CD4-positive, alpha-beta T cell treated with Interleukin-1 beta for 1 hour (primary cell): ENCODE data around the gene ARHGAP40.
"Not testable (repeated sequence)": the region's sequence is repeated elsewhere in the genome, so short reads cannot be mapped to it uniquely, and the experiment has no call there.

Source experiments
- DNase-seq, 2 donors: peaks; one replicate each; pipeline ENCODE4 v3.0.0-alpha.2; 2020 to 2022

Gene ARHGAP40

GRCh38 chr20:38589351-38589750, 12.3 kb upstream of the ARHGAP40 start:
- no peak for DNase-seq

DNA sequence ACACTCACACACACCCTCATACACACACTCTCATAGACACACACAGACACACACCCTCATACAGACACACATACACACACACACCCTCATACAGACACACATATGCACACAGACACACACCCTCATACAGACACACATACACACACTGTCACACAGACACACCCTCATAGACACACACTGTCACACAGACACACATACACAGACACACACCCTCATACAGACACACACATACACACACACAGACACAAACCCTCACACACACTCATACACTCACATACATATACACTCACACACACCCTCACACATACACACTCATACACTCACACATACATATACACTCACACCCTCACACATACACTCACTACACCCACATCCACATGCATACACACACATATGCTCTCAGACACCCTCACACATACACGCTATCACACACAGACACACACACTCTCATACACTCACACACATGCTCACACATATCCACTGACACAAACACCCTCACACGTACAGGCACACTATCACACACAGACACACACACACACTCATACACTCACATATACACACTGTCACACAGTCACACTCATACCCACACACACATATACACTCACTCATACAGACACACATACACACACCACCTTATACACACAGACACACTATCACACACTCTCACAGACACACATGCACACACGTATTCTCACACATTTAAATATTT, 11.5 kb upstream of the ARHGAP40 start:
- no peak for DNase-seq

DNA sequence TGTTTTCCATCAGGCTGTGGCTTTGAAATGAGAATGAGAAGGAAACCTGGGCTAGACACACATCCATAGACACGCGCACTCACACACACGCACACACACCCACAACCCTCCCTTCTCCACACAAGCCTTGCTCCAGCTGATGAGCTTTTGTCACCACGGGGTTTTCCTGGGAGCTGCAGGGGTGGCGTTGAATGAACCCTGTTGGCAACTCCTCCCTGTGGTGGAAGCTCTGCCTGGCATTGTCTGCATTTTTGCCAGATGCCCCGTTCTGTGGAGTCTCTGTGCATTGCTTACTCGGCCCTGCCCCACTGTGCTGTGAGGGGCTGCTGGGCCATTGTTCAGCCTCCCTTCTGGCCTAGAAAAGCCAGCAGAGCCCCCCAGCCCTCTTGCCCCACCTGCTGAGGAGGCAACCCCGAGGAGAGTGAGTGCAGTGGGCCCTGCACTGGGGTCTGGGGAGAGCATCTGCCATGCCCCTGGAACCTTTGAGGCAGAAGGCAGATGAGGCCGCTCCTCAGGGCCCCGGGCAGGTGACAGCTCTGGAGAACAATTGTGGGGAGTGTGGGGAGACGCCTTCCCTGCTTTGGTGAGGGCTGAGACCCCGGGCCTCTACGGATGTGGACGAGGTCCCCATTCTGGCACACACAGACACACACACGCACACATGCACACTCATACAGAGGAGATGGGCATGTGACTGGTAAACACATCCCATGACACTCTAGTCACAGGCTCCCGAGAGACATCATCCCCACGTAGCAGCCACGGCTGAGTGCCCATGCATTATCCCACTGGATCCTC, 10.7 kb upstream of the ARHGAP40 start:
- DNase-seq: no peak

DNA sequence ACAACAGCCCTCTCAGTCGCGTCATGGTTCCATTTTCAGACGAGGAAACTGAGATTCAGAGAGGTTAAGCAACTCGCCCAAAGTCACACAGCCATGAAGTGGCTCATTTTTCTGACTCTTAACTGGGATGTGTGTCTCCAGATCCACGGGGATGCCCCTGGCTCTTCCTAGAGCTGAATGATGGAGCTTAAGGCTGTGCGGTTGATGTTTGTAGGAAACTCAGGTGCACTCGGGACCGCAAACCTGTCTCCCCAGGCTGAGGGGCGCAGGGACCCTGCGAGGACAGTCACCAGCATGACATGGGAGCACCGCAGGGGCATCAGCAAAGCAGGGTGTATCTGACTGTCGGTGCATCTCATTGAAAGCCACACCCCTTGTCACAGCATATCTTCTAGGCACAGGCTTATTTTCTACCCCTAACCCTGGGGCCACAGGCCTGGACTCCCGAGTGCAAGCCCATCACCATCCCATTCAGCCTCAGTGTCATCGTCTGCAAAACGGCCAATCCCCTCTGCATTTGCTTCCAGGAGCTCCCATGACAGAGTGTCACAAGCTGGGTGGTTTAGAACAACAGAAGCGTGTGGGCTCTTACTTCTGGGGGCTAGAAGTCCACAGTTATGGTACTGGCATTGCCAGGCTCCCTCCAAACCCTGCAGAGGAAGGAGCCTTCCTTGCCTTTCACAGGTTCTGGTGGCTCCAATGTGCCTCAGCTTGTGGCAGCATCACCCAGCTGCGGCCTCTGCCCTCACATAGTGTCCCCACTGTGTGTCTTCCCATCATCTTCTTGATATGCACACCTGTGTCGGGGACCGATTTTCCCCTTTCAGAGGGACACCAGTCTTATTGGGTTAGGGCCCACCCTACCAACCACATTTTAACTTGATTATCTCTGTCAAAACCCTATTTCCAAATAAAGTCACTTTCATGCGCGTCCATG, 9.9 kb upstream of the ARHGAP40 start:
- DNase-seq: no peak

- not testable (repeated sequence) for DNase-seq
These were observed 9.2 kb upstream of the ARHGAP40 start for GRCh38 chr20:38592411-38592790.

GRCh38 chr20:38594281-38594680, 7.3 kb upstream of the ARHGAP40 start:
- DNase-seq: not testable (repeated sequence)

GRCh38 chr20:38595886-38596285, 5.7 kb upstream of the ARHGAP40 start:
- DNase-seq: not testable (repeated sequence)

GRCh38 chr20:38599410-38599882, 2.2 kb upstream of the ARHGAP40 start:
- no peak for DNase-seq

DNA sequence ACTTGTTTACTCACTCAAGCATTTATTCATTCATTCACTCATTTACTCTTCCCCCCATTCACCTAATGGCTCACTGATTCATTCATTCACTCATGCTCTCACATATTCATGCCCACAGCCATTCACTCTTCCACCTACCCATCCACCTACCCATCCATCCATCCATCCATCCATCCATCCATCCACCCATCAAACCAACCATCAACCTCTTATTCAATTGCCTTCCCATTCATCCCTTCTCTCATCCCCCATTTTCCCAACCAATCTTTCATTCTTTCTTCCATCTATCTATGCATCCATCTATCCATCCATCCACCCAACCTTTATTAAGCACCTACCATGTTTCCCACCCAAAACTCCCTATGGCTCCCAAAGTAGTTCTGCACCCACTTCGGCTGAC, 1.6 kb upstream of the ARHGAP40 start:
- no peak for DNase-seq

DNA sequence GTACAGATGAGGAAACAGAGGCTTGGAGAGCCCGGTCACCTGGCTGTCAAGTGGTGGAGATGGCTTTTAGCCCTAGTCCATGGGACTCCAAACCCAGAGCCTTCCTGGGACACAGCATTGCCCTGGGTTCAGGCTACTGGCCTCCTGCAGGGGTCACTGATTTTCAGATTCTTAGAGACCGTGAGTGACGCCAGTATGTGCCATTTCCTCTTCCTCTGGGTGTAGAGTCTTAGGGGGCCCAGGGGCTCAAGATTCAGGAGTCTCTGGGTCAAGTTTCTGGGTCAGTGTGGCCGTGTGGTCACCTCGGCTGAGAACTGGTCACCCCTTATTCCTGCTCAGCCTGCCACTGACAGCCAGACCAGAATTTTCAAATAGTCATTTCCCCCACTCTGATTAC, 574 bp downstream of the ARHGAP40 start:
- no peak for DNase-seq

DNA sequence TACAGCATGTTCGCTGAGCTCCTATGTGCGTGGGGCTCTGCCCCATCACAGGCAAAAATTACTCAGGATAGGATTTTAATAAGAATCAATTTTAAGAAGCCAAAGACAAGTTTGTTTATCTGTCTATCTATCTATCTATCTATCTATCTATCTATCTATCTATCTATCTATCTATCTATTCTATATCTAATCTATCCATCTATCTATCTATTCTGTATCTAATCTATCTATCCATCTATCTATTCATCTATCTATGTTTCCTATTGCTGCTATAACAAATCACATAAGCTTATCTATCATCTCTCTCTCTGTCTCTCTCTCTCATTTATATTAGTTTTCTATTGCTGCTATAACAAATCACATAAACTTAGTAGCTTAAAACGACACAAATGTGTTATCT, 1.7 kb downstream of the ARHGAP40 start:
- DNase-seq: no peak

GRCh38 chr20:38604873-38605303, 3.3 kb downstream of the ARHGAP40 start:
- DNase-seq: no peak

- DNase-seq: no peak
These were observed 5.7 kb downstream of the ARHGAP40 start for GRCh38 chr20:38607351-38607750.

GRCh38 chr20:38608188-38608587, 6.6 kb downstream of the ARHGAP40 start:
- no peak for DNase-seq

GRCh38 chr20:38609815-38610214, 8.2 kb downstream of the ARHGAP40 start:
- no peak for DNase-seq

DNA sequence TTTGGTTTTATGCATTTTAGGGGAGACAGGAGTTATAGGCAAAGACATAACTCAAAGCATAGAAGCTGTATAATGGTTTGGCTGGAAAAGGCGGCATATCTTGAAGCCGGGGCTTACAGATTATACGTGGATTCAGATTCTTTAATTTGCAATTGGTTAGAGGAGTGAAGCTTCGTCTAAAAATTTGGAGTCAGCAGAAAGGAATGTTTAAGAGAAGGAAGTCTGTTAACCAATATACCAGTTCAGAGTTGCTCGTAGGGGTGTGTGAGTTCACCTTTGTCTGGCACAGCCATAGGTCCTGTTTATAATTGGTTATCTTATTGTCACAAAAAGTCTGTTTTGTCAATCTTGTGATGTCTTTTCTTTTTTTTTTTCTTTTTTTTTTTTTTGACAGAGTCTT, 8.9 kb downstream of the ARHGAP40 start:
- DNase-seq: no peak

- no peak for DNase-seq
These were observed 11.3 kb downstream of the ARHGAP40 start for GRCh38 chr20:38612751-38613515.

DNA sequence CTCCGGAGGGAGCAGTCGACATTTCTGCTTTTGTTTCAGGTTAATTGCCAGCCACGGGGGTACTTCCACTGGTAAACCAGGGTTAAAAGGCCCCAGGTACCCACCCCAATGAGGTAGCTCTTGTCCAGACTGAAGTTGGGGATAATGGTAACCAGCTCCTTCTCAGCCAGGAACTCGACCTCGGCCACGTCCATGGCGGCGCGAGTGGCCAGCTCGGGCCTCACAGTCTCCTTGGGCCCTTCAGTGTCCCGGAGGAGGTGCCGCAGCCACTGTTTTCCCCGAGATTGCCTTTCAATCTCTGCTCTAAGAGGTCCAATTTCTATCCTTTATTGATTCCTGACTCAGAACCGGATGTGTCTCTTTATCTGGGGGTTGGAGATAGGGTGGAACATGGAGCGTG, 13.7 kb downstream of the ARHGAP40 start:
- DNase-seq: no peak

DNA sequence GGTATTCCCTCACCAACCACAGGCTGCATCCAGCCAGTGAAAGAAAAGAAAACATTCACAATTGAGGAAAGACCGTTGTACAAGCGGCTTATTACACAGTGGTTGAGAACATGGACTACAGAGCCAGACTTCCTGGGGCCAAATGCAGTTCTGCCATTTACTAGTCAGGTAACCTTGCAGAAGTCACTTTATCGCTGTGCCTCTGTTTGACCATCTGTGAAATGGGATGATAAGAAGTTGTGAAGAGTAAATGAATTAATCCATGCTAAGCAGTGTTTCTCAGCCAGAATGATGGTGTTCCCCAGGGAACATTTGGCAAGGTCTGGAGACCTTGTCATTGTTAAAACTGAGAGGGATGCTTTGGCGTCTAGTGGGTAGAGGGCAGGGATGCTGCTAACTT, 14.8 kb downstream of the ARHGAP40 start:
- no peak for DNase-seq

DNA sequence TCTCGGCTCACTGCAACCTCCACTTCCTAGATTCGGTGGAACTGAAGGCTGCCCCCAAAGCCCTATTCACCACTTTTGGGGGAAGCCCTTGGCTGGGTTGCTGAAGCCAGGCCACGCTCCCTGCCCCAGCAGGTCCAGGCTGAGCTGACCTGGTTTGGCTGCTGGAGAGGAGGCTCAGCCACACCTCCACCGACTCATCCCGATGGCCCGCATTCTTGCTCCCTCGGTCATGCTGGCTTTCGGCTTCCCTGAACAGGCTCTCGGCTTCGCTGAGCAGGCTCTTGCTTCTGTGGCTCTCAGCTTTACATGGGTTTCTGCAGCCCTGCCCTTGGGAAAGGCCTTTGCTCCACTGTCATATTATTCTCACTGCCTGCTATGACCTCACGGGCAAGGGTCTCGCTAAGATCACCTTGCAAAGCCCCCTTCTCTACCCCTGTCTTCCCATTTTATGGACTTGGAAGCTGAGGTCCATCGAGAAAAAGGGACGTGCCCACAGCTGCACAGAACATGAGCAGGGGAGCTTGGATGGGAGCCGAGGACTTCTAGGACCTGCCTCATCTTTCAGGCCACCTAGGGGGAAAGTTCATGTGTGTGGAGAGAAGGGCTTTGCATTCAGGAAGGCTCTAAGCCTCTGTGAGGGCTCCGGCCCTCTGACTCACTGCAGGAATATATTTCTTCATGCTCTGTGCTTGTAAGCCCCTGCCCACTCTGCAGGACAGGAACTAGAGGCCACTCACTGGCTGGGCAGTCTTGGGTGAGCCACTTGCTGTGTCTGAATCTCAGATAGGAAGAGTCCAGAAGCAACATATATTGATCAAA, 15.6 kb downstream of the ARHGAP40 start:
- no peak for DNase-seq

- DNase-seq: no peak
These were observed 16.2 kb downstream of the ARHGAP40 start for GRCh38 chr20:38617830-38618196.

- DNase-seq: no peak
These were observed 18.8 kb downstream of the ARHGAP40 start for GRCh38 chr20:38620441-38620840.
